Activated T-cell treated with anti-CD3 and anti-CD28 coated beads for 1 hour (primary cell): ENCODE data around the gene MAP1LC3B.

Source experiments
- DNase-seq: peaks from one replicate; pipeline ENCODE4 v3.0.0-alpha.2; 2020; ENCODE audit warnings: low read depth

The MAP1LC3B gene

GRCh38 chr16:87391950-87392820, at the start of gene MAP1LC3B:
Gene MAP1LC3B, plus strand, starts transcription at chr16:87392336. Its CDS starts 92 bp downstream, at chr16:87392428.
- peak; percentile 97 for DNase-seq

GRCh38 chr16:87342504-87342903, 49.6 kb upstream of the MAP1LC3B start:
- no peak for DNase-seq

GRCh38 chr16:87342978-87343752, 49.0 kb upstream of the MAP1LC3B start:
- no peak for DNase-seq

- no peak for DNase-seq
Observed at GRCh38 chr16:87343753-87344050, 48.4 kb upstream of the MAP1LC3B start.

GRCh38 chr16:87344165-87344930, 47.8 kb upstream of the MAP1LC3B start:
- DNase-seq: no peak

GRCh38 chr16:87344931-87345631, 47.1 kb upstream of the MAP1LC3B start:
- peak; percentile 49 for DNase-seq

GRCh38 chr16:87345726-87346424, 46.3 kb upstream of the MAP1LC3B start:
- DNase-seq: no peak

GRCh38 chr16:87346517-87347060, 45.5 kb upstream of the MAP1LC3B start:
- no peak for DNase-seq

GRCh38 chr16:87347932-87348615, 44.1 kb upstream of the MAP1LC3B start:
- no peak for DNase-seq

GRCh38 chr16:87348616-87349157, 43.4 kb upstream of the MAP1LC3B start:
- no peak for DNase-seq

GRCh38 chr16:87350031-87350430, 42.1 kb upstream of the MAP1LC3B start:
- no peak for DNase-seq

GRCh38 chr16:87350681-87351319, 41.3 kb upstream of the MAP1LC3B start:
- no peak for DNase-seq

- no peak for DNase-seq
Observed at GRCh38 chr16:87351320-87351698, 40.8 kb upstream of the MAP1LC3B start.

GRCh38 chr16:87352818-87353217, 39.3 kb upstream of the MAP1LC3B start:
- DNase-seq: no peak

GRCh38 chr16:87353613-87354012, 38.5 kb upstream of the MAP1LC3B start:
- no peak for DNase-seq

- DNase-seq: no peak
Observed at GRCh38 chr16:87356491-87356853, 35.7 kb upstream of the MAP1LC3B start.

GRCh38 chr16:87358250-87358649, 33.9 kb upstream of the MAP1LC3B start:
- DNase-seq: no peak

GRCh38 chr16:87358696-87359095, 33.4 kb upstream of the MAP1LC3B start:
- no peak for DNase-seq

- no peak for DNase-seq
Observed at GRCh38 chr16:87359121-87359520, 33.0 kb upstream of the MAP1LC3B start.
